HT-29 (cell line): Measurements from ENCODE around the gene ARFGAP2. TPM values are rescaled to one million over a fixed set of nuclear protein-coding genes. Genes with fewer than 3 reads are reported as not detected.
A peak's percentile ranks its signal among the peaks of the same experiment; 100 is the strongest.
"Not testable (repeated sequence)": the region's sequence is repeated elsewhere in the genome, so short reads cannot be mapped to it uniquely, and the experiment has no call there.

Experiments
- DNase-seq: peaks from one replicate; pipeline ENCODE4 v3.0.0-alpha.2; 2015; ENCODE audit warnings: low spot score
- total RNA-seq: library from RNA; depleted of rRNA; stranded (reverse); fragments of >200 nt; shearing (Covaris generic); gene quantifications from 2 replicates; pipeline ENCODE4 v1.2.3, GENCODE V29; 2014; rRNA removed

ARFGAP2 gene
- 162 and 181 TPM in 2 replicates for total RNA-seq

GRCh38 chr11:47176328-47177228 lies at the start of gene ARFGAP2:
Gene ARFGAP2 (minus strand): TSS chr11:47176879. CDS start chr11:47176853, 26 bp downstream.
- DNase-seq, result peak; percentile 98

GRCh38 chr11:47225552-47226400 lies 49.1 kb upstream of the ARFGAP2 start:
- no peak for DNase-seq

DNA sequence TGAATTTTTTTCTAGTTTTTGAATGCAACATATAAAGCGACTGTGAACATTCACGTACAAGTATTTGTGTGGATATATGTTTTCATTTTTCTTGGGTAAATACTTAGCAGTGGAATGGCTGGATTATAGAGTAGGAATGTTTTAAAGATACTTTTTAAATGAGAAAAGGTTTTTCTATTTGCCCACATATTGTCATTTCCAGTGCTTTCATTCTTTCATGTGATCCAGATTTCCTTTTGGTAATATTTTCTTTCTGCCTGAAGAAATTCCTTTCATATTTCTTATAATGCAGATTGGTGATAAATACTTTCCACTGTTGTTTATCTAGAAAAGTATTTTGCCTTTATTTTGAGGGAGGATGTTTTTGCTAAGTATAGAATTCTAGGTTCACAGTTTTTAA lies 46.0 kb upstream of the ARFGAP2 start:
- no peak for DNase-seq

GRCh38 chr11:47220401-47220821 lies 43.7 kb upstream of the ARFGAP2 start:
- no peak for DNase-seq

- peak; percentile 96 for DNase-seq
Measured at GRCh38 chr11:47216121-47216798, 39.6 kb upstream of the ARFGAP2 start.

DNA sequence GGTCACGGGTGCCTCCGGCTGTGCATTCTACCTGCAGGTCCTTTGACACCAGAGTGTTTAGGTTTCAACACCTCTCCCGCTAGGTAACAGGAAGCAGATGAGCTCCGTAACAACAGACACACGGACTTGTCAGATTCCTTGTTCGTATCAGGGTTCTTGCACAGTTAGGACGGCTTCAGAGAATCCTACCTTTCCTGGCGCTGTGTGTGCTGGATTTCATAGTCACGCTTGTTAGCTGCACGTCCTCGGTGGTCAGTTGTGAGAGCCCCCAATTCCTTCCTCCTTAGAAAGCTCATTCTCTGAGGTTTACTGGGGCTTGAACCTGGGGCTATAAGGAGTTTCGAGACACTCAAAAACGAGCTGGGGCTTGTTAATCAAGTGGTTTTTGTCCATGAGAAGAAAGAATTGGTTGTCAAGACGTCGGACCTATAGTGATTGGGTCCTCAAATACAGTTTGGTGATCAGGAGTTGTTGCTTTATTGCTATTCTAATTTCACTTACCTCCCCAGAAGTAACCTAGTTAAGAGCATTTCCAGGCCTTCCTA lies 38.8 kb upstream of the ARFGAP2 start:
- DNase-seq, result no peak

DNA sequence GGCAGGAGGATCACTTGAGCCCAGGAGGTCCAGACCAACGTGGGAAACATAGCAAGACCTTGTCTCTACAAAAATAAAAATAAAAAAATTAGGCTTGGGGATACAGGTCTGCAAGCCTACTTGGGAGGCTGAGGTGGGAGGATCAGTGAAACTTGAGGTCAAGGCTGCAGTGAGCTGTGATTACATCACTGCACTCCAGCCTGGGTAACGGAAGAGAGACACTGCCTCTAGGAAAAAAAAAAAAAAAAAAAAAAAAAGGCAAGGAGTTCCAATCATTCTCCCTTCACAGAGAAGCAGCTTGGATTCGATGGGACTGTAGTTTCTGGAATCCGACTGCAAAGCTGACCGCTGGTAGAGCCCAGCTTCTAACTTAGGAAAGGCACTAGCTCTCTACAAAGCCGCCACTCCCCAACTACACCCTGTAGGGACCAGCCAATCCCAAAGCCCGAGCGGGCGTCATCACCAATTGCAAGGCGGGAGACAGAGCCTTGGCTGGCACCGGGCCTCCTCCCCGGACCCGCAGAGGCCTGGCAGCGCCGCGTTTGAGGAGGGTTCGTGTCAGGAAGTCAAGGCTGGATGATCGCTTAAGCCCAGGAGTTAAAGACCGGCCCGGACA lies 37.4 kb upstream of the ARFGAP2 start:
- DNase-seq, result peak; percentile 95

GRCh38 chr11:47212938-47213337 lies 36.3 kb upstream of the ARFGAP2 start:
- peak; percentile 49 for DNase-seq

DNA sequence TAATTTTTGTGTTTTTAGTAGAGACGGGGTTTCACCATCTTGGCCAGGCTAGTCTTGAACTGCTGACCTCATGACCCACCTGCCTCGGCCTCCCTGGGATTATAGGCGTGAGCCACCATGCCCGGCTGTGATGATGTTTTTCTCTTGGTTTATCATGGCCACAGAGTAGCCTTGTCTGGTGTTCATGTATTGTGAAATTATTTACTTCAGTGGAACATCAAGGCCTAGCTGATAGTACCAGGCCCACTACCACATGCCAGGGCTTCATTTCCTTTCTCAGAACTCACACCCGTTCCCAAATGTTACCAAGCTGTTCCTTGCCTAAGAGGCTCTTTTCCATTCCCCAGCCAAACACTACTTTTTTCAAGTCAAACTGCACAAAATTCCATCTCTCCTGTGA lies 31.9 kb upstream of the ARFGAP2 start:
- DNase-seq, result no peak

- DNase-seq, result not testable (repeated sequence)
Measured at GRCh38 chr11:47208008-47208552, 31.4 kb upstream of the ARFGAP2 start.

GRCh38 chr11:47207459-47207858 lies 30.8 kb upstream of the ARFGAP2 start:
- DNase-seq, result no peak

GRCh38 chr11:47206577-47206976 lies 29.9 kb upstream of the ARFGAP2 start:
- not testable (repeated sequence) for DNase-seq

GRCh38 chr11:47204637-47204989 lies 27.9 kb upstream of the ARFGAP2 start:
- DNase-seq, result peak; percentile 42

GRCh38 chr11:47202576-47202975 lies 25.9 kb upstream of the ARFGAP2 start:
- DNase-seq, result no peak

DNA sequence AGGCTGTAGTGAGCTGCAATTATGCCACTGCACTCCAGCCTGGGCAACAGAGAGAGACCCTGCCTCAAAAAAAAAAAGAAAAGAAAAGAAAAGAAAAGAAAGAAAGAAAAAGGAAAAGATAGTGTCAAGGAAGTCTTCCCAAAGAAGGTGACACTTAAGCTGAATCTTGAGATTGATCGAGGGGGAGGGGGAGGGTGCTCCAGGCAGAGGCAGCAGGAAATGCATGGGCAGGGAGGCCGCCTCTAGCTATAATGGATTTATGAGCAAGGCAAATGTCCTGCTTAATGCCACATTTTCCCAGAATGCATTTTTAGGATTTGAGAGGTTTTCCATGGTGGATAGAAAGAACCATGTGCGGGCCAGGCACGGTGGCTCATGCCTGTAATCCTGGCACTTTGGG lies 24.3 kb upstream of the ARFGAP2 start:
- DNase-seq, result no peak

GRCh38 chr11:47198161-47198560 lies 21.5 kb upstream of the ARFGAP2 start:
- not testable (repeated sequence) for DNase-seq

DNA sequence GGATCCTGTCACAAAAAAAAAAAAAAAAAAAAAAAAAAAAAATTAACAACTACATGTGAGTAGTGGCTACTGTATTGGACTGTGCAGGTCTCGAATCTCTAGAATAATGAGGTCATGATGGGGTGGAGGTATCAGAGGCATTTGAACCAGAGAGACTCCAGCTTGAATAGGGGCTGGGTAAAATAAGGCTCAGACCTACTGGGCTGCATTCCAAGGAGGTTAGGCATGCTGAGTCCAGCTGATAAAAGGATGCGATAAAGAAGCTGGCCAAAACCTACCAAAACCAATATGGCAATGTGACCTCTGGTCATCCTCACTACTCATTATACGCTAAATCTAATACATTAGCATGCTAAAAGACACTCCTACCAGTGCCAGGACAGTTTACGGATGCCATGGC lies 15.4 kb upstream of the ARFGAP2 start:
- DNase-seq, result no peak

DNA sequence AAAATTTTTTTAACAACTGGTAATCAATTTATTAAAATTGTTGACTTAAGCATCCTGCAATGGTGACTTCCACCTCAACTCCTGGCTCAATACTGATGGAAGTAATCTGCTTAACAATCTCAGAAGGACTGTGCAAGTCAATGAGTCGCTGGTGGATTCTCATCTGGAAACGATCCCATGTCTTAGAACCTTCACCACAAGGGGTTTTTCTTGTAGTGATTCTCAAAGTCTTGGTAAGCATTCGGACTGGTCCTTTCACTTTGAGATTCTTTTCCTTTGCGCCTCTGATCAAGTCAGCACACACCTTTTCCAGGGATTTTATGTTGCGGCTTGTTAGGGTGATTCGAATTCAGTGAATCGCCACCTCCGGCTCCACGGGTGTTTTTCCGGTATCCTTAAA lies 14.5 kb upstream of the ARFGAP2 start:
- not testable (repeated sequence) for DNase-seq

DNA sequence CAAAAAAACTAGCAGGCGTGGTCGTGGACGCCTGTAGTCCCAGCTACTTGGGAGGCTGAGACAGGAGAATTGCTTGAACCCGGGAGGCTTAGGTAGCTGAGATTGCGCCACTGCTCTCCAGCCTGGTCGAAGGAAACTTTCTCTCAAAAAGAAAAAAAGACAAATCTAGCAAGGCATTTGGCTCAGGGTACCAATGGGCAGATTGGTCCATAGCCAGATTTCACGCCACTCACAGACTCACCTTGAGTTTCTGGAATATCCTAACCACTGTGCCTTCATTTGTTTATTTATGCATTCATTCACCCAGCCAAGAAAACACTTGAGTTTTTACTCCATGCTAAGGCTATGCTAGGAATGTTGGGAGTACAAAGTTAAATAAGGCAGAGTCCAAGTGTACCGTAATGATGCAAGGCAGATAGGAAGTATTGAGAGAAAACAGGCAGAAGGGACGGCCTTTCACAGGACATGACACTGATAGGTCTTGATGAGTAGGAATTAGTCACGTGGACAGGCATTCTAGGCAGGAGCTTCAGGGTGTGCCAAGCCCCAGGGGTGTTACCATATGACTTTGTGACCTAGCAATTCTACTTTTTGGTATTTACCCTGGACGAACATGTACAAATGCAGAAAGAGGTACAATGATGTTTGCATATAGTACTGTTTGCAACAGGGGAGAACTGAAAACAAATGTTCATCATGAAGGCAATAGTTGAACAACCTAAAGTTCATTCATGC lies 12.6 kb upstream of the ARFGAP2 start:
- DNase-seq, result peak; percentile 24

- no peak for DNase-seq
Measured at GRCh38 chr11:47188259-47188658, 11.6 kb upstream of the ARFGAP2 start.
